Stimulated activated CD8-positive, alpha-beta memory T cell treated with anti-CD3 and anti-CD28 coated beads, Interleukin-2, amount 100 ng/mL, for 48 hours (primary cell): ENCODE measurements around the gene CACHD1.

Experiments used
- DNase-seq, 2 donors: peaks; one replicate each; pipeline ENCODE4 v3.0.0-alpha.2; 2020; ENCODE audit warnings: low read depth in 2 of 2

The CACHD1 gene

GRCh38 chr1:64549464-64550239, 79.7 kb downstream of the CACHD1 start:
- DNase-seq, result no peak

GRCh38 chr1:64550510-64550909, 80.6 kb downstream of the CACHD1 start:
- no peak for DNase-seq

GRCh38 chr1:64550946-64551605, 81.1 kb downstream of the CACHD1 start:
- no peak for DNase-seq

GRCh38 chr1:64553285-64553684, 83.4 kb downstream of the CACHD1 start:
- DNase-seq, result no peak

GRCh38 chr1:64555947-64556346, 86.0 kb downstream of the CACHD1 start:
- DNase-seq, result no peak

GRCh38 chr1:64561993-64562392, 92.1 kb downstream of the CACHD1 start:
- DNase-seq, result no peak

GRCh38 chr1:64563958-64564565, 94.1 kb downstream of the CACHD1 start:
- DNase-seq, result no peak

GRCh38 chr1:64564891-64565290, 95.0 kb downstream of the CACHD1 start:
- DNase-seq, result no peak

- no peak for DNase-seq
Observed at GRCh38 chr1:64567426-64568170, 97.7 kb downstream of the CACHD1 start.

- DNase-seq, result no peak
Observed at GRCh38 chr1:64568171-64568450, 98.2 kb downstream of the CACHD1 start.

GRCh38 chr1:64569411-64569810, 99.5 kb downstream of the CACHD1 start:
- DNase-seq, result no peak

GRCh38 chr1:64570267-64570855, 100.4 kb downstream of the CACHD1 start:
- DNase-seq, result no peak

GRCh38 chr1:64572222-64572900, 102.4 kb downstream of the CACHD1 start:
- DNase-seq, result no peak

- no peak for DNase-seq
Observed at GRCh38 chr1:64574301-64574700, 104.4 kb downstream of the CACHD1 start.

GRCh38 chr1:64575881-64576676, 106.2 kb downstream of the CACHD1 start:
- no peak for DNase-seq

- no peak for DNase-seq
Observed at GRCh38 chr1:64578270-64578973, 108.5 kb downstream of the CACHD1 start.

- no peak for DNase-seq
Observed at GRCh38 chr1:64579767-64580166, 109.8 kb downstream of the CACHD1 start.

GRCh38 chr1:64581135-64581842, 111.4 kb downstream of the CACHD1 start:
- DNase-seq, result no peak

GRCh38 chr1:64581843-64582185, 111.9 kb downstream of the CACHD1 start:
- DNase-seq, result no peak

- DNase-seq, result no peak
Observed at GRCh38 chr1:64584479-64584878, 114.5 kb downstream of the CACHD1 start.
